HEK293 (cell line): ENCODE measurements around the gene STIP1.

Experiments used
- CTCF ChIA-PET: fragments of 350-600 bp; formaldehyde crosslinking; extraction: SDS; loops from one replicate; lab custom pipeline; 2021; ENCODE audit warnings: antibody characterized with exemption; lab: Yijun Ruan, JAX
- POLR2A ChIA-PET: fragments of 300-600 bp; formaldehyde crosslinking; extraction: SDS; loops from one replicate; lab custom pipeline; 2020; ENCODE audit warnings: antibody characterized with exemption, inconsistent platforms; lab: Yijun Ruan, JAX
- H3K27ac ChIP-seq: fragments of 200-500 bp; sonication (Bioruptor generic); 2 replicates; pipeline ENCODE4 v1.5.1; 2014; ENCODE audit warnings: low read depth, low read length, control low read depth, inconsistent platforms; ENCODE audit errors: extremely low read depth
- H3K36me3 ChIP-seq, 2 experiments: fragments of 200-500 bp in 1 of 2; sonication (Bioruptor generic) in 1 of 2; 1 replicate in 1 of 2; 2 replicates in 1 of 2; pipeline ENCODE4 v1.5.1; 2014 to 2017; ENCODE audit warnings: inconsistent platforms in 2 of 2, low read length in 2 of 2; ENCODE audit not compliant: control insufficient read depth in 2 of 2, insufficient read depth in 1 of 2
- H3K4me1 ChIP-seq: fragments of 200-500 bp; sonication (Bioruptor generic); 2 replicates; pipeline ENCODE4 v1.5.1; 2014; ENCODE audit warnings: mild to moderate bottlenecking, low read length, inconsistent platforms; ENCODE audit not compliant: control insufficient read depth, insufficient read depth
- H3K4me3 ChIP-seq: 2 replicates; pipeline ENCODE4 v1.5.1; 2011; ENCODE audit warnings: low read depth, mild to moderate bottlenecking, control low read depth, low read length, moderate library complexity
- H3K9me3 ChIP-seq: fragments of 200-500 bp; sonication (Bioruptor generic); 2 replicates; pipeline ENCODE4 v1.5.1; 2014; ENCODE audit warnings: low read depth, low read length, inconsistent platforms; ENCODE audit not compliant: control insufficient read depth, insufficient read depth
- BCL11A ChIP-seq: fragments of 450-650 bp; formaldehyde crosslinking; IDR thresholded peaks from 2 replicates; pipeline ENCODE4 v1.5.1; 2016; ENCODE audit warnings: low read depth, missing biosample characterization, missing genetic modification characterization
- BCL6B ChIP-seq: fragments of 450-650 bp; formaldehyde crosslinking; IDR thresholded peaks from 2 replicates; pipeline ENCODE4 v1.5.1; 2017; ENCODE audit warnings: missing biosample characterization, missing genetic modification characterization
- GLIS1 ChIP-seq: fragments of 450-650 bp; formaldehyde crosslinking; IDR thresholded peaks from 2 replicates; pipeline ENCODE4 v1.5.1; 2016; ENCODE audit warnings: missing biosample characterization, missing genetic modification characterization
- INSM2 ChIP-seq: fragments of 450-650 bp; formaldehyde crosslinking; IDR thresholded peaks from 2 replicates; pipeline ENCODE4 v1.5.1; 2016; ENCODE audit warnings: missing biosample characterization, missing genetic modification characterization
- KLF16 ChIP-seq: fragments of 450-650 bp; formaldehyde crosslinking; IDR thresholded peaks from 2 replicates; pipeline ENCODE4 v1.5.1; 2017; ENCODE audit warnings: missing biosample characterization, missing genetic modification characterization
- OSR2 ChIP-seq: fragments of 450-650 bp; formaldehyde crosslinking; IDR thresholded peaks from 2 replicates; pipeline ENCODE4 v1.5.1; 2016; ENCODE audit warnings: missing biosample characterization, missing genetic modification characterization
- PRDM1 ChIP-seq: fragments of 450-650 bp; formaldehyde crosslinking; IDR thresholded peaks from 2 replicates; pipeline ENCODE4; 2016; ENCODE audit warnings: missing biosample characterization, missing genetic modification characterization
- REST ChIP-seq: fragments of 450-650 bp; formaldehyde crosslinking; IDR thresholded peaks from 2 replicates; pipeline ENCODE4 v1.5.1; 2016; ENCODE audit warnings: missing biosample characterization, missing genetic modification characterization
- SP3 ChIP-seq: fragments of 450-650 bp; formaldehyde crosslinking; IDR thresholded peaks from 2 replicates; pipeline ENCODE4 v1.5.1; 2016; ENCODE audit warnings: missing biosample characterization, missing genetic modification characterization
- ZFHX2 ChIP-seq: fragments of 450-650 bp; formaldehyde crosslinking; conservative IDR thresholded peaks from 2 replicates; pipeline ENCODE4 v1.5.1; 2016; ENCODE audit warnings: missing biosample characterization, missing genetic modification characterization
- ZNF19 ChIP-seq: fragments of 450-650 bp; formaldehyde crosslinking; IDR thresholded peaks from 2 replicates; pipeline ENCODE4; 2016; ENCODE audit warnings: missing biosample characterization, missing genetic modification characterization, low read depth
- ZNF26 ChIP-seq: fragments of 450-650 bp; formaldehyde crosslinking; IDR thresholded peaks from 2 replicates; pipeline ENCODE4 v1.5.1; 2016; ENCODE audit warnings: missing biosample characterization, missing genetic modification characterization
- ZNF274 ChIP-seq, 2 experiments: fragments of 200-500 bp in 1 of 2; fragments of 450-650 bp in 1 of 2; sonication (Bioruptor generic) in 1 of 2; formaldehyde crosslinking in 1 of 2; IDR thresholded peaks; 2 replicates each; pipeline versions ENCODE4 v1.5.1 to v1.6.1; 2014 to 2016; ENCODE audit warnings: borderline replicate concordance in 1 of 2, inconsistent platforms in 1 of 2, low read length in 1 of 2, missing biosample characterization in 1 of 2, missing genetic modification characterization in 1 of 2
- ZNF350 ChIP-seq: fragments of 450-650 bp; formaldehyde crosslinking; IDR thresholded peaks from 2 replicates; pipeline ENCODE4 v1.5.0; 2017; ENCODE audit warnings: missing biosample characterization, mild to moderate bottlenecking, missing genetic modification characterization
- ZNF37A ChIP-seq: fragments of 450-650 bp; IDR thresholded peaks from 2 replicates; pipeline ENCODE4 v1.5.1; 2018; ENCODE audit warnings: missing biosample characterization, missing genetic modification characterization
- ZNF391 ChIP-seq: fragments of 450-650 bp; formaldehyde crosslinking; IDR thresholded peaks from 2 replicates; pipeline ENCODE4 v1.5.1; 2016; ENCODE audit warnings: low read depth, missing biosample characterization, missing genetic modification characterization, borderline replicate concordance
- ZNF394 ChIP-seq: fragments of 450-650 bp; formaldehyde crosslinking; IDR thresholded peaks from 2 replicates; pipeline ENCODE4 v1.5.1; 2016; ENCODE audit warnings: missing biosample characterization, missing genetic modification characterization, mild to moderate bottlenecking, moderate library complexity, borderline replicate concordance
- ZNF473 ChIP-seq: fragments of 450-650 bp; formaldehyde crosslinking; IDR thresholded peaks from 2 replicates; pipeline ENCODE4 v1.5.1; 2017; ENCODE audit warnings: missing biosample characterization, missing genetic modification characterization
- ZNF501 ChIP-seq: fragments of 450-650 bp; formaldehyde crosslinking; IDR thresholded peaks from 2 replicates; pipeline ENCODE4 v1.5.1; 2016; ENCODE audit warnings: missing biosample characterization, missing genetic modification characterization
- ZNF621 ChIP-seq: fragments of 450-650 bp; formaldehyde crosslinking; IDR thresholded peaks from 2 replicates; pipeline ENCODE4 v1.5.1; 2017; ENCODE audit warnings: missing biosample characterization, missing genetic modification characterization
- ZNF626 ChIP-seq: fragments of 450-650 bp; sonication (Bioruptor Pico); formaldehyde crosslinking; IDR thresholded peaks from 2 replicates; pipeline ENCODE4 v1.5.1; 2018; ENCODE audit warnings: missing biosample characterization, missing genetic modification characterization, inconsistent platforms
- ZNF701 ChIP-seq: fragments of 450-650 bp; formaldehyde crosslinking; IDR thresholded peaks from 2 replicates; pipeline ENCODE4 v1.5.1; 2016; ENCODE audit warnings: missing biosample characterization, missing genetic modification characterization
- ZNF747 ChIP-seq: fragments of 450-650 bp; formaldehyde crosslinking; IDR thresholded peaks from 2 replicates; pipeline ENCODE4 v1.5.1; 2016; ENCODE audit warnings: missing biosample characterization, missing genetic modification characterization
- ZNF76 ChIP-seq: fragments of 450-650 bp; formaldehyde crosslinking; IDR thresholded peaks from 2 replicates; pipeline ENCODE4; 2016; ENCODE audit warnings: low read depth, missing biosample characterization, missing genetic modification characterization, borderline replicate concordance
- ZNF776 ChIP-seq: fragments of 450-650 bp; formaldehyde crosslinking; IDR thresholded peaks from 2 replicates; pipeline ENCODE4 v1.5.0; 2017; ENCODE audit warnings: missing biosample characterization, missing genetic modification characterization, borderline replicate concordance
- ZNF792 ChIP-seq: fragments of 450-650 bp; formaldehyde crosslinking; IDR thresholded peaks from 2 replicates; pipeline ENCODE4 v1.5.1; 2016; ENCODE audit warnings: missing biosample characterization, missing genetic modification characterization

STIP1 gene

GRCh38 chr11:64156235-64157011 is 29.5 kb upstream of the STIP1 start:
- ChIA-PET CTCF (interaction anchor here (0.5 kb wide), 1 partner anchor 94 kb away, joined by 4 read pairs; no protein-coding TSS in a partner anchor), POLR2A (interaction anchor here (0.7 kb wide), 1 partner anchor 319 kb away, joined by 4 read pairs; no protein-coding TSS in a partner anchor)
- no peak overlapping the region for H3K27ac ChIP-seq
- TF ChIP-seq ZNF701 (no peak), ZNF501 (tag by site-specific recombination) (no peak), KLF16 (tag by site-specific recombination) (no peak), ZNF350 (tag by site-specific recombination) (no peak), PRDM1 (tag by site-specific recombination) (no peak), ZNF473 (no peak), ZNF747 (tag by site-specific recombination) (no peak), ZNF26 (no peak), OSR2 (no peak), ZFHX2 (no peak), SP3 (tag by site-specific recombination) (no peak), ZNF391 (tag by site-specific recombination) (no peak), ZNF776 (tag by site-specific recombination) (no peak), ZNF37A (tag by site-specific recombination) (no peak), ZNF626 (no peak), BCL11A (no peak), ZNF19 (tag by site-specific recombination) (no peak), ZNF792 (no peak), GLIS1 (tag by site-specific recombination) (no peak), REST (tag by site-specific recombination) (no peak)
- no peaks in the 10 kb centered on the region for H3K4me1 ChIP-seq
- no peak overlapping the region for H3K4me3 ChIP-seq
- no peaks in the 10 kb centered on the region for H3K9me3 ChIP-seq
- peaks cover 0 to 2% of the 10 kb centered on the region in 2 experiments; a peak in 1 of 3 replicates for H3K36me3 ChIP-seq

- Histone ChIP-seq H3K27ac (no peak overlapping the region), H3K9me3 (no peaks in the 10 kb centered on the region), H3K4me3 (no peak overlapping the region), H3K4me1 (no peaks in the 10 kb centered on the region), H3K36me3 (peaks cover 0 to 2% of the 10 kb centered on the region in 2 experiments; a peak in 1 of 3 replicates)
- ChIA-PET CTCF (interaction anchor here (0.7 kb wide), 1 partner anchor 313 kb away, joined by 3 read pairs; no protein-coding TSS in a partner anchor), POLR2A (no interaction called here)
- TF ChIP-seq ZNF621 (no peak), ZNF76 (tag by site-specific recombination) (no peak), BCL6B (tag by site-specific recombination) (no peak), ZNF747 (tag by site-specific recombination) (no peak), ZNF274 (IDR thresholded peaks at IDR 0.05; ENCODE audit: low read length) (no peak), ZNF274 (tag by site-specific recombination; IDR thresholded peaks at IDR 0.05; ENCODE audit: borderline replicate concordance) (no peak), ZNF394 (tag by site-specific recombination) (no peak), INSM2 (no peak)
Measured at GRCh38 chr11:64157631-64158394, 28.2 kb upstream of the STIP1 start.
